ENCODE measurements around the gene SUGCT.

SUGCT gene

GRCh38 chr7:40870108-40870507 is 735.3 kb downstream of the SUGCT start:
- DNase-seq (ENCODE audit: low read depth) = no peak

GRCh38 chr7:40873248-40873647 is 738.4 kb downstream of the SUGCT start:
- DNase-seq (ENCODE audit: low read depth) = no peak

GRCh38 chr7:40874756-40875155 is 740.0 kb downstream of the SUGCT start:
- DNase-seq (ENCODE audit: low read depth) = no peak

DNA sequence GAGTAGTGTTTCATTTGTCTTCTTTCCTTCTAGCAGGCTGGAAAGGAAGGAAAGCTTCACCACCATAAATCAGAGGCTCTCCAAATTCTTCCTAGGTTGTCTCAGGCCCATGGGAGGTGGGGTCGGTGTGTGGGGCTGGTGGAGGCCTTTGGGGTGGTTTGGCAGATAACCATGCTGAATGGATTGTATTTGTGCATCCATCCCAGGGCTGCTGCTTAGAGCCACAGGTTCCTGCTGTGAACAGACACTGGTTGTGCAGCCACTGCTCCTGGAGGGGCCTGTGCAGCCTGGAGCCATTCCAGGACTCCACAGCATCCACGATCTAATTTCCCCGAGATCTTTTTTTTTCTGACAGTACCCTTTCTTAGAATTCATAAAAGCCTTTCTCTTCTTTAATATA is 741.8 kb downstream of the SUGCT start:
- no peak for DNase-seq (ENCODE audit: low read depth)

- DNase-seq (ENCODE audit: low read depth) = no peak
These were observed 745.2 kb downstream of the SUGCT start for GRCh38 chr7:40879941-40880543.

DNA sequence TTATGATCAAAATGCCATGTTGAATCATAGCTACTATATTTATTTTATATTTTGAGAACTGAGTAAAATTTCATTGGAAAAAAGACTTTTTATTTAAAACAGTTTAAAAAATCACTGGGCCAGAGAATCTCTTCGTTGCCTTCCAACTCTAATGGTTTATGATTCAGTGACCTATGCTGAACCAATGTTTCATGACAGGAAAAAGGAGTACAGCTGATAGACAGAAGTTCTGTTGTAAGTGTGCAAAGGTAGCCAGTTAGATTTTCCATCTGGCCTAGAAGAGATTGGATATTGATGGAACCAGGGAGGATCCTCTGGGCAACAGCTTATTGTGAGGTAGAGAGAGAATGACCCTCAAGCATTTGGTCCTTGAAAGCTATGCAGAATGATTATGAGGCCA is 745.8 kb downstream of the SUGCT start:
- no peak for DNase-seq (ENCODE audit: low read depth)

GRCh38 chr7:40881405-40881926 is 746.7 kb downstream of the SUGCT start:
- no peak for DNase-seq (ENCODE audit: low read depth)

DNA sequence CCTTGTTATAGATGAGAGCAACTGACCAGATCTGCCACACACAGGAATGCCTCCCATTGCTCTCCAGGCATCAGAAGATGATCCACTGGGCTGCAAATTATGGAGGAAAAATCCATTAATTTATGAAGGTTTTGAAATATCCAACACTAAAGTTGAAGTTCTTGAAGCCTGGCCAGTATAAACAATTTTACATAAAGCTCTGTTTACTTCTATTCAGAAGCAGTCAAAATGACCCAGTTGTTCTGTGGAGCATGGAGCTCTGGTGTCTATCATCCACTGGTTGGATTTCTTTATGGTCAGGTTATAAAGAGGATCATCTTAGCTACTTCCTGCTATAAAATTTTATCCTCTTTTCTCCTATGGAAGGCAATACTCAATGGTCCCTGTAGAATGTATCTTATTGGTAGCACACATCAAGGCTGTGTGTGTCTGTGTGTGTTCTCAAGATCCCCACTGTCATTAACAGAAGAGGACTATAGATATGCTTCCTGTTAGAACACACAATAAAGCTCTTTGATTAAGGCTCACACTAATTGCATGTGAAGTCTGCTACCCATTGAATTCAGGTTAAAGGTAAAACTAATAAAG is 747.4 kb downstream of the SUGCT start:
- no peak for DNase-seq (ENCODE audit: low read depth)

DNA sequence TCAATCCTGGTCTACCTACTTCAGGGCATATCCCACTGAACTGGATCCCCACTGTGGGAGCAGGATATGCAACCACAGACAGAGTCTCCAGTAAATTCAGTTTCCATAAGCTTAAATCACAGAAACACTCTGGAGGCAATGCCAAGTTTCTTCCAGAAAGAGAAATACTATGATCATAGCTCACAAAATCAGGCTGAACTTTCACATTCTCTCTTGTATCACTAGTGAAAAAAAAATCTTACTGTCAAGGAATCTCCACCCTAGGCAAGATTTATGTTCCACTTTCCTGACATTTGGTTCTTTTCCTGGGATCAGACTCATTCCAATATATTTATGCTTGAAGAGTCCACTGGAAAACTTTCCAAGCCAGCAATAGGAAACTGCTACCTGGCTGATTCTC is 749.0 kb downstream of the SUGCT start:
- DNase-seq (ENCODE audit: low read depth) = no peak

- DNase-seq (ENCODE audit: low read depth) = no peak
These were observed 749.4 kb downstream of the SUGCT start for GRCh38 chr7:40884241-40884640.

DNA sequence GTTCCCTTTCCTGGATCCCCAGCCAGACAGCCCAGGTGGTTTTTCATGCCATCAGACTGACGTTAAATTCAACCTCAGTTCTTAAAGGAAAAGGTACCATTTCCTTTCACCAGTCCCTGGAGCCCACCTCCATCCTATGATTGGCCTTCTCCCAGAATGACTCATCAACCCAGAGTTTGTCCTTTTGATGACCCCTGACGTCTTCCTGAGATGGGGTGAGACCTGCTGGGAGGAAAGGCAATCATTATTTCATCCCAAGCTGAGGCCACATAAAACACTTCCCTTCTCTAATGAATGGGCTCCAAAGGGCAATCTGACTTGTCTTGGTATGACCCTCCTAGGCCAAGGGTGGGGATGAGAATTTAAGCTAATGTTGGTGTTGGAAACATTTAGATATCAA is 750.7 kb downstream of the SUGCT start:
- no peak for DNase-seq (ENCODE audit: low read depth)

DNA sequence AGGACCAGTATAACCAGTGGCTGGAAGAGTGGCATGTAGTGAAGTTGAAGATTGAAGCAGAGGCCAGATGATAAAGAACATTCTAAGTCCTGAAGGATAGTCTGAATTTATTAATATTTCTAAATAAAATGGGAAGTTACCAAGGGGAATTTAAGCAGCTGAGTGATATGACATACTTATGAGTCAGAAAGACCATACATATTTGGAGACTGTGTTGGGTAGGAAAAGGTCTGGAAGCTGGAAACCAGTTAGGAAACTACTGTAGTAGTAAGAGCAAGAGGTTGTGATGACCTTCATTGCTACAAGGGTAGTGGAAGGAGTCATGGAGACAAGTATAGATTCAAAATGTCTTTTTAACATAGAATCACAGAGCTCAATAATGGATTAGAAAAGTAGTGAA is 752.3 kb downstream of the SUGCT start:
- DNase-seq (ENCODE audit: low read depth) = no peak

- no peak for DNase-seq (ENCODE audit: low read depth)
These were observed 753.7 kb downstream of the SUGCT start for GRCh38 chr7:40888499-40888898.

DNA sequence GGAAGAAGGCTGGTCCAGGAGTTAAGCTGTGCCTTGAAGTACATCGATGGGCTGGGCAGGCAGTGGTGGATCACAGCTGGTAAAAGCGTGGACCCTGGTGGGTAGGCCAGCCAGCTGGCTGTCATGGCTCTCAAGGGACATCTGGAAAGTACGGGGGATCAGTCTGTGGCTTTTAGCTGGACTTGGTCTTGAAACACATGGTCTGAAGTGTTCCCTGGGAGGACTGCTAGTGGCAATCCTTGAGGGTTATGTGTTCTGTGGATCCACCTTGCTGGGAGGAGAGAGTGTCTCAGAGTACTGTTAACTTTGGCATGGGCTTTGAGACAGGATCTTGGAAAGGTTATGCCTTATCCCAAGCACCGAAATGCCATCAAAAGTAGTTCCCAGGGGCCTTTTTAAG is 754.3 kb downstream of the SUGCT start:
- no peak for DNase-seq (ENCODE audit: low read depth)

DNA sequence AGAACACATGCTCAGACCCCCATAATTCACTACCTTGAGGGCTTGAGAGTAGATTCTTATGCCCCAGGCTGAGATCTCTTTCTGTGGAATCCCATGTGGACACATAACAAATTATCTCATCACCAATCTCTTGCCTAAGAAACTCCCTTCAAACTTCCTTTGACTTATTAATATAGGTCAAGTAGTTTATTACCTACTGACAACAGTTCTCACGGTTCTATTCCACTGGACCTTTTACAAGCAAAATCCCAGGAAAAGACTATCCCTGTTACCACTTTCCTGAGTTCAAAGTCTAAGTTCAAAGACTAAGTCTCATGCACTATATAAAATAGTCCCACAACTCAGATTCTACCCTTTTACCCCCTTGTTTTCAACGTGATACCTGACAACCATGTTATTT is 754.7 kb downstream of the SUGCT start:
- no peak for DNase-seq (ENCODE audit: low read depth)

- DNase-seq (ENCODE audit: low read depth) = no peak
These were observed 755.4 kb downstream of the SUGCT start for GRCh38 chr7:40890088-40890692.

- no peak for DNase-seq (ENCODE audit: low read depth)
These were observed 756.4 kb downstream of the SUGCT start for GRCh38 chr7:40891232-40891631.

DNA sequence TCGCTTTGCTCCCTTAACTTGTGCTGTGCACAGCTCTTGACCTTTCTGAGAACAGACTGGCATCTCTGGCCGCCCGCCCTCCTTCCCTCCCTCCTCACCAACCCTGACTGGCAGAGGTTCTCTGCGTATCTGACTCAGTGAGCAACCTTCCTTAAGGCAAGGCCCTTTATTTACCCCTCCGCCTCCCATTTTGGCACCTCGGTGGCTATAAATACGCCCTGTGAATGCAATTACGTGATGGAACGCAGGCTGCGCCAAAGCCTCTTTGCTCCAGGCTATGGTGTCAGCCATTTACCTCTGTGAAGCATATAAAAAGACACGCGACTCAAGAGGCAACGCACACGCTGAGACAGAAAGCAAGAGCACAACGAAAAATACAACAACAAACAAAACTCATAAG is 764.3 kb downstream of the SUGCT start:
- no peak for DNase-seq (ENCODE audit: low read depth)

GRCh38 chr7:40899636-40900507 is 765.1 kb downstream of the SUGCT start:
- no peak for DNase-seq (ENCODE audit: low read depth)

DNA sequence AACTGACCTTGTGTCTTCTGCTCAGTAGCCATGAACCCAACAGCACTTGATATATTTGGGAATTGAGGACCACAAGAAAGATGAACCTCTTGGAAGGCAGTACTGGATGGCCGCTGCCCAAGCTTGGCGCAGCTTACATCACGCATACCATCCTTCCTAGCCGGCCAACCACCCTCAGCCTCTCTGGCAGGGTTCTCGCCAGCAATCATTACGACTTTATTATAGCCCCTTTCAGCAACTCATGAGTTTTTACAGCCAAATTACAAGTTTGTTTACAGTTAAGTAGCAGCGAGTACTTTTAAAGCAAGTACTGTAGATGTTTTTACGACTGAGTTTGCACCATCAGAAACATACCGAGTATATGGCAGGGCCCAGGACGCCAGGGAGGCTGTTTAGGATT is 769.1 kb downstream of the SUGCT start:
- no peak for DNase-seq (ENCODE audit: low read depth)

DNA sequence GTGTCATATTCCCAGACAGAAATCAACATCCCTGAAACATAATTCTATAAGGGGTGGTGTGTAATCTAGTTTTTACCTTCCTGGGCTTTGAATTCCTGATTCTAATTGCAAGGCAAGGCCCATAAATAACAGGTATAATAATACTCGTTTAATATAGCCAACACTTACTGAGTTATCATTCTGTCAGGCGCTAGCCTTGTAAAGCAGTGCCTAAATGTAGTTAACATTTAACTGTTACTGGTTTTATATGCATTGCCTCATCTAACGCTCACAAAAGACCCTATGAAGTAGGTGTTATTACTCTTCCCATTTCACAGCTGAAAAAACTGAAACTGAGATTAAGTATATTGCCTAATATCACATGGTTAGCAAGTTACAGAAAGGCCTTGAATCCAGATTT is 772.5 kb downstream of the SUGCT start:
- DNase-seq (ENCODE audit: low read depth) = no peak

- DNase-seq (ENCODE audit: low read depth) = no peak
These were observed 774.7 kb downstream of the SUGCT start for GRCh38 chr7:40909346-40909980.
